SH-SY5Y (cell line): ENCODE measurements around the gene NUBP2.

Experiments
- GATA2 ChIP-seq: IDR thresholded peaks from 2 replicates; pipeline ENCODE4 v1.6.1; 2011; ENCODE audit warnings: mild to moderate bottlenecking, low read depth, low read length
- GATA3 ChIP-seq: IDR thresholded peaks from 2 replicates; pipeline ENCODE4 v1.6.1; 2011; ENCODE audit warnings: low read depth, mild to moderate bottlenecking, low read length, moderate library complexity

GRCh38 chr16:1816396-1817275, 33.9 kb downstream of the NUBP2 start:
- TF ChIP-seq GATA2, result no peak
- TF ChIP-seq GATA3, result no peak
